Esophagus muscularis mucosa (tissue), 3 donors: Measurements from ENCODE around the gene MAP4K4.

Experiments used
- CTCF ChIP-seq, 3 experiments: fragments of 200-600 bp in 2 of 3; fragments of 450-650 bp in 1 of 3; sonication (generic) in 2 of 3; IDR thresholded peaks; one replicate each; pipeline ENCODE4 v1.5.1; 2017 to 2019; ENCODE audit warnings: antibody characterized with exemption in 3 of 3, mild to moderate bottlenecking in 2 of 3, moderate library complexity in 1 of 3
- POLR2AphosphoS5 ChIP-seq, 2 donors: sonication (generic); formaldehyde crosslinking; IDR thresholded peaks; one replicate each; pipeline ENCODE4 v1.6.1; 2017; ENCODE audit warnings: antibody characterized with exemption in 2 of 2

DNA sequence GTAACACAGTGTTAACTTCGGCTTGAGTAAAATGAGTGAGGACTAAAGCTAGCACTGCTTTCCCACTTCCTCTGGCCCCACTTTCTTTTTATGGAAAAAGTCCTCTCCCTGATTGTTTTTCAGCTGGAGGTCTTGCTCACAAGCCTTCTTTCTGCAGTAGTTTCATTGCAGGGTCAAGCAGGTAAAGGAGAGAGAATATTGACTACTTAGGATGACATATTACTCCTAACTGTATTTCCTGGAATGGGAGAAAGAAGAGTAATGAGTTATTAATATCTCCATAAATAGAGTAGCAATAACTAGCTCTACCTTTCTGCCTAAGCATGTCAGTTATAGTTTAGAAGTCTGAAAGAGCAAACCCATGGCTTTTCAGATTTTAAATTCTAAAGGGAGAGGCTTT is 45.0 kb downstream of the MAP4K4 start:
- TF ChIP-seq CTCF (IDR thresholded peaks at IDR 0.05) (no peak), POLR2AphosphoS5 (IDR thresholded peaks at IDR 0.05) (no peak)
